ENCODE results near the gene BPIFB6.

GRCh38 chr20:33015700-33016580, 15.5 kb upstream of the BPIFB6 start:
- TF ChIP-seq GATA2 (IDR thresholded peaks at IDR 0.05; ENCODE audit: low read depth, low read length), result no peak
- no peak for TF ChIP-seq GATA3 (IDR thresholded peaks at IDR 0.05; ENCODE audit: low read depth, low read length)

Measured in SH-SY5Y (cell line).